AML-193 (cell line): ENCODE measurements around the gene FMC1.
"Not testable (repeated sequence)": the region's sequence is repeated elsewhere in the genome, so short reads cannot be mapped to it uniquely, and the experiment has no call there.

Experiments
- DNase-seq, 2 experiments: peaks; one replicate each; lab custom pipeline; 2025; lab: John Stamatoyannopoulos, UW

FMC1 gene

DNA sequence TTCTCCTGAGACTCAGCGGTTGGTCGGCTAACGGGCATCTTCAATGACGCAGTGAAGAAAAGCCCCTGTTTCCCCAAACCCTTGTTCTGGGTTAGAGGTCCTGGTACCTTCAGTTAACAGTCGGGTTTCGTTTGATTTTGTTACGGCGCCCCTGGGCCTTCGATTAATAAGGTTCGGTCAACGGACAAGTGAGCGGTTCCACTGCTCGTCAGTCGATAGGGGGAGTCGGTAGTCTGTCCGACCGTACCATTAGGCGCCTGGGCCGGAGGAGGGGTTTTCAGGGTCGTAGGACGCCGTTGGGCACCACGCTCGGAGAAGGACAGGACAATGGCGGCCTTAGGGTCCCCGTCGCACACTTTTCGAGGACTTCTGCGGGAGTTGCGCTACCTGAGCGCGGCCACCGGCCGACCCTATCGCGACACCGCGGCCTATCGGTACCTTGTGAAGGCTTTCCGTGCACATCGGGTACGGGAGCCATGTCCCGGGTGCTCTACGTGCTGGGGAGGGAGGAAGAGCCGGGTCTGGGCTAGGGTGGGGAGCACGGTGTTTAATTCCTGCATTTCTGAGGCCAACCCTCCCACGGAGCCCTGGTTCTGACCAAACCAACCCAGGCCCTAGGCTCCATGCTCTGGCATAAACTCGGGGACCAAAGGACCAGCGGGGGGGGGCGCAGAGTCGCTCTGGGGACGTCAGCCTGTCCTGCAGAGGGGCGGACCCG lies at the start of gene FMC1:
Gene FMC1 (plus strand): TSS at position 280 of the 718 bp plus-strand sequence. CDS start 48 bp downstream, at position 328.
- peak; percentile 80 to 81 for DNase-seq

- DNase-seq: no peak
These were observed 48.3 kb upstream of the FMC1 start for GRCh38 chr7:139292821-139293220.

GRCh38 chr7:139293534-139293933 lies 47.6 kb upstream of the FMC1 start:
- no peak for DNase-seq

GRCh38 chr7:139294241-139294640 lies 46.9 kb upstream of the FMC1 start:
- no peak for DNase-seq

DNA sequence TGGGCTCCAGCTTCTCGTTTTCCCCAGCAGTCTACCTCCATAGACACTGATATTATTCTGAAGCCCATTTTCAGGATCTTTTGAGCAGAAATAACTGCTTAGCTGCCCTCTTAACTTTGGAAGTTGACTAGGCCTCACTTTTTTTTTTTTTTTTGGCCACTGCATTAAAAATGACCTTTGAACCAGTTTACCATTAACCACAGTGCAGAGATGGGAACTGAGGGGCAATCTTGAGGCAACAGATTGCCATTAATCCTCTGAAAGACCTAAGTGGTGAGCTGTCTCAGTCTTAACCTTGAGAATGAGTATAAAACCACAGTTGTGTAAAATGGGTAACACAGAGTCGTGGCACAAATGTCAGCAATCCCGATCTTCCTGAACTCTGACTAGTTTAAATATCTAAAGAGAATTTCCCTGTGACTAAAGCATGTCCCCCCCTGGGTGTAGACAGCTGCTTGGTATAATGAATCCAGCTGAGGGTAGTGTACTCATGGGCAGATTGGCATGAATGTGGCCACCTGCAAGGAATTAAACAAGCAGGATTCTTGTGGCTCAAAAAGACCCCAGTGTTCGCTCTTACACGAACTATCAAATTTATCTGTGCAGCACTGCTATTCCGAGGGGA lies 46.1 kb upstream of the FMC1 start:
- no peak for DNase-seq

- no peak for DNase-seq
These were observed 43.3 kb upstream of the FMC1 start for GRCh38 chr7:139297795-139298194.

- DNase-seq: no peak
These were observed 41.8 kb upstream of the FMC1 start for GRCh38 chr7:139299296-139299695.

- no peak for DNase-seq
These were observed 40.7 kb upstream of the FMC1 start for GRCh38 chr7:139300390-139300789.

DNA sequence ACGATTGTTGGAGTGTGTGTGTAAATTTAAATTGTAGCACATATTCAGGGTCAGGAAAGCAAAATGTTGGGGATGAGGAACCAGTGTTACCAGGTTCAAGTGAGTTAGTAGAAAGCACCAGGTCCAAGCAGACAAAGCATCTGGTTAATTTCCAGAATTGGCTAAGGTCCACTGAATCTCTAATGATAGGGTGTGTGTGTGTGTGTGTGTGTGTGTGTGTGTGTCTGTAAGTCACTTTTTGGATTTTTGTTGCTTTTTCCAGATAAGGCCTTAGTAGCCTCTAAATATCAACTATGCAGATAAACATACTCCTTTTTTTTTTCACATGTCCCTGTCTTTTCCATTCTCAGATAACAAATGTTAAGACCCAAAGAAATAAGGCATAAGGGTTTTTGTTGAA lies 36.6 kb upstream of the FMC1 start:
- no peak for DNase-seq

- no peak for DNase-seq
These were observed 23.1 kb upstream of the FMC1 start for GRCh38 chr7:139317939-139318505.

- peak in 1 of 2 experiments; percentile 27 for DNase-seq
These were observed 19.9 kb upstream of the FMC1 start for GRCh38 chr7:139321071-139321745.

GRCh38 chr7:139324709-139325108 lies 16.4 kb upstream of the FMC1 start:
- DNase-seq: not testable (repeated sequence)

- DNase-seq: no peak
These were observed 12.8 kb upstream of the FMC1 start for GRCh38 chr7:139328375-139328774.

DNA sequence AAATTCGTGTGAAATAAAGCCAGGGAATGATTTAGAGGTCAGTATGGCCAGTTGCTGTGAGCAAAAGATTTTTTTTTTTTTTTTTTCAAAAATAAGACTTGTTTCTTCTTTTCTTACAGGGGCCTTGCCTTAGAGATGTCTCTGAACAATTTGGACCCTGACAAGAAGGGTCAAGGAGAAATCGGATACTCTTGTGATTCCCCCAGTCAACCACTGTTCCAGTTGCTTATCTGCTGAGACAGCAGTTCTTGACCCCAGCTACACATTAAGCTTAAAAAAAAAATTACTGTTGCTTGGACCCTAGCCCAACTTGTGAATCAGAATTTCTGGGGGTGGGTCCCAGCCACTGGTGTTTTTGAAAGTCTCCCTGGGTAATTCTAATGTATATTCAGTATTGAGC lies 12.0 kb upstream of the FMC1 start:
- DNase-seq: no peak

- no peak for DNase-seq
These were observed 10.7 kb upstream of the FMC1 start for GRCh38 chr7:139330333-139331030.

DNA sequence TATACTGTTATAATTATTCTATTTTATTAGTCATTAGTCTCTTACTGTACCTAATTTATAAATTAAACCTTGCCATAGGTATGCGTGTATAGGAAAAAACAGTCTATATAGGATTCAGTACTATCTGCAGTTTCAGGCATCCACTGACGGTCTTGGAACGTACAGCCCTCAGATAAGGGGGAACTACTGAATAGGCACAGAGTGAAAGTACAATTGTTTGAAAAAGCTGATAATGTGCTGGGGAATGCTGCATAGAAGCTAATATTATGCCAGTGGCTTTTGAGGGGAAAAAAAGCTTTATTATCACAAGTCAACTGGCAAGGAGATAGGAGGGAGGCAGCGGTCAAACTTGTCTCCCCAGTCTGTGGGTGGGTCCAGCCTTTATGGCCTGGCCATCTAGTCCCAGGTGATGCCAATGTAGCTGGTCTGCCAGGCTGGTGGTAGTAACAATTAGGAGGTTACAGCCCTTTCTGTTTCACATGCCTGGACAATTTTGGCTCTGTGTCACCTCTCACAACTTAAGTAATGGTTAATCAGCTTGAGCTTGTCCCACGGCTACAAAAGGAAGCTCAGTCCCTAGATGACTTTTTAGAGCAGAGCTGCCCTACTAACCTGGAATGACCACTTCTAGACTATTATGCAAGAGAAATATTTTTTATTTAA lies 8.3 kb upstream of the FMC1 start:
- DNase-seq: no peak

DNA sequence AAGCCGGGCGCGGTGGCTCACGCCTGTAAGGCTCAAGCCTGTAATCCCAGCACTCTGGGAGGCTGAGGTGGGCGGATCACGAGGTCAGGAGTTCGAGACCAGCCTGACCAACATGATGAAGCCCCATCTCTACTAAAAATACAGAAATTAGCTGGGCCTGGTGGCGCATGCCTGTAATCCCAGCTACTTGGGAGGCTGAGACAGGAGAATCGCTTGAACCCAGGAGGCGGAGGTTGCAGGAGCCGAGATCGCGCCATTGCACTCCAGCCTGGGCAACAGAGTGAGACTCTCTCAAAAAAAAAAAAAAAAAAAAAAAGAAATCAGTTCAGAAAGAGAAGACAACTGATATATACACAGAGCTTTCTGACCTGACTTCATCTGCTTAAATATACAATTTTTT lies 7.7 kb upstream of the FMC1 start:
- DNase-seq: not testable (repeated sequence)

GRCh38 chr7:139334399-139335150 lies 6.6 kb upstream of the FMC1 start:
- no peak for DNase-seq

- DNase-seq: no peak
These were observed 2.1 kb upstream of the FMC1 start for GRCh38 chr7:139339025-139339424.

GRCh38 chr7:139339698-139340036 lies 1.5 kb upstream of the FMC1 start:
- no peak for DNase-seq
